ENCODE results near the gene EIF1. TPM values are rescaled to one million over a fixed set of nuclear protein-coding genes. Genes with fewer than 3 reads are reported as not detected.
"Not testable (repeated sequence)": the region's sequence is repeated elsewhere in the genome, so short reads cannot be mapped to it uniquely, and the experiment has no call there.

EIF1 gene
- total and polyA plus RNA-seq, 4 donors, result 179 to 689 (median 464) TPM

GRCh38 chr17:41664587-41665565 lies 23.8 kb upstream of the EIF1 start:
- Histone ChIP-seq H3K27me3 (ENCODE audit: control insufficient read depth, insufficient read depth, low read length) (no peaks in the 10 kb centered on the region), H3K36me3 (ENCODE audit: control insufficient read depth, insufficient read depth, low read length) (no peaks in the 10 kb centered on the region), H3K4me1 (ENCODE audit: control insufficient read depth, insufficient read depth, low read length) (peaks cover 24% of the 10 kb centered on the region), H3K9me3 (ENCODE audit: control insufficient read depth, insufficient read depth, low read length) (no peaks in the 10 kb centered on the region), H3K4me3 (ENCODE audit: low read depth, low read length) (peak overlapping the region; percentile 48), H3K27ac (ENCODE audit: low read depth, low read length) (no peak overlapping the region)
- no peak for DNase-seq (ENCODE audit: low read depth in 4 of 6, low spot score in 6 of 6)
- WGBS (ENCODE audit: insufficient coverage), result 45% methylated on average over 7 of the region's 15 CpGs

GRCh38 chr17:41665566-41666236 lies 23.0 kb upstream of the EIF1 start:
- Histone ChIP-seq H3K9me3 (ENCODE audit: control insufficient read depth, insufficient read depth, low read length) (no peaks in the 10 kb centered on the region), H3K4me1 (ENCODE audit: control insufficient read depth, insufficient read depth, low read length) (peaks cover 24% of the 10 kb centered on the region), H3K4me3 (ENCODE audit: low read depth, low read length) (peak overlapping the region; percentile 48), H3K27me3 (ENCODE audit: control insufficient read depth, insufficient read depth, low read length) (no peaks in the 10 kb centered on the region), H3K27ac (ENCODE audit: low read depth, low read length) (peak overlapping the region; percentile 69), H3K36me3 (ENCODE audit: control insufficient read depth, insufficient read depth, low read length) (no peaks in the 10 kb centered on the region)
- peak; percentile 65 to 94 (median 72) for DNase-seq (ENCODE audit: low read depth in 4 of 6, low spot score in 6 of 6)
- 5% methylated on average over 30 of the region's 39 CpGs for WGBS (ENCODE audit: insufficient coverage)

- 10% methylated on average over 3 of the region's 11 CpGs for WGBS (ENCODE audit: insufficient coverage)
- Histone ChIP-seq H3K9me3 (ENCODE audit: control insufficient read depth, insufficient read depth, low read length) (no peaks in the 10 kb centered on the region), H3K4me1 (ENCODE audit: control insufficient read depth, insufficient read depth, low read length) (peaks cover 24% of the 10 kb centered on the region), H3K36me3 (ENCODE audit: control insufficient read depth, insufficient read depth, low read length) (no peaks in the 10 kb centered on the region), H3K27ac (ENCODE audit: low read depth, low read length) (peak overlapping the region; percentile 69), H3K27me3 (ENCODE audit: control insufficient read depth, insufficient read depth, low read length) (no peaks in the 10 kb centered on the region), H3K4me3 (ENCODE audit: low read depth, low read length) (peak overlapping the region; percentile 48)
- DNase-seq (ENCODE audit: low read depth in 4 of 6, low spot score in 6 of 6), result peak in 2 of 6 donors; percentile 57 to 95
Observed at GRCh38 chr17:41666237-41666641, 22.4 kb upstream of the EIF1 start.

GRCh38 chr17:41666708-41667279 lies 21.9 kb upstream of the EIF1 start:
- H3K4me1 ChIP-seq (ENCODE audit: control insufficient read depth, insufficient read depth, low read length), result peaks cover 24% of the 10 kb centered on the region
- no peaks in the 10 kb centered on the region for H3K9me3 ChIP-seq (ENCODE audit: control insufficient read depth, insufficient read depth, low read length)
- WGBS (ENCODE audit: insufficient coverage), result under 1% methylated on average over 17 of the region's 23 CpGs
- no peaks in the 10 kb centered on the region for H3K36me3 ChIP-seq (ENCODE audit: control insufficient read depth, insufficient read depth, low read length)
- peak; percentile 63 to 95 (median 68) for DNase-seq (ENCODE audit: low read depth in 4 of 6, low spot score in 6 of 6)
- H3K27ac ChIP-seq (ENCODE audit: low read depth, low read length), result peak overlapping the region; percentile 69
- no peaks in the 10 kb centered on the region for H3K27me3 ChIP-seq (ENCODE audit: control insufficient read depth, insufficient read depth, low read length)
- H3K4me3 ChIP-seq (ENCODE audit: low read depth, low read length), result peak overlapping the region; percentile 48

- no peaks in the 10 kb centered on the region for H3K36me3 ChIP-seq (ENCODE audit: control insufficient read depth, insufficient read depth, low read length)
- no peaks in the 10 kb centered on the region for H3K9me3 ChIP-seq (ENCODE audit: control insufficient read depth, insufficient read depth, low read length)
- peaks cover 24% of the 10 kb centered on the region for H3K4me1 ChIP-seq (ENCODE audit: control insufficient read depth, insufficient read depth, low read length)
- H3K4me3 ChIP-seq (ENCODE audit: low read depth, low read length), result peak overlapping the region; percentile 48
- no peak overlapping the region for H3K27ac ChIP-seq (ENCODE audit: low read depth, low read length)
- no peaks in the 10 kb centered on the region for H3K27me3 ChIP-seq (ENCODE audit: control insufficient read depth, insufficient read depth, low read length)
- 38% methylated on average over 21 of the region's 23 CpGs for WGBS (ENCODE audit: insufficient coverage)
- DNase-seq (ENCODE audit: low read depth in 4 of 6, low spot score in 6 of 6), result no peak
Observed at GRCh38 chr17:41667280-41668041, 21.2 kb upstream of the EIF1 start.

- Histone ChIP-seq H3K27me3 (ENCODE audit: control insufficient read depth, insufficient read depth, low read length) (no peaks in the 10 kb centered on the region), H3K9me3 (ENCODE audit: control insufficient read depth, insufficient read depth, low read length) (no peaks in the 10 kb centered on the region), H3K4me1 (ENCODE audit: control insufficient read depth, insufficient read depth, low read length) (peaks cover 6% of the 10 kb centered on the region), H3K27ac (ENCODE audit: low read depth, low read length) (no peak overlapping the region), H3K4me3 (ENCODE audit: low read depth, low read length) (no peak overlapping the region), H3K36me3 (ENCODE audit: control insufficient read depth, insufficient read depth, low read length) (no peaks in the 10 kb centered on the region)
- 100% methylated on average over 1 of the region's 7 CpGs for whole genome bisulfite sequencing (ENCODE audit: insufficient coverage)
- no peak for DNase-seq (ENCODE audit: low read depth in 4 of 6, low spot score in 6 of 6)
Observed at GRCh38 chr17:41672153-41672552, 16.5 kb upstream of the EIF1 start.

GRCh38 chr17:41675157-41676057 lies 13.3 kb upstream of the EIF1 start:
- not testable (repeated sequence) for H3K9me3 ChIP-seq (ENCODE audit: control insufficient read depth, insufficient read depth, low read length); H3K4me1 ChIP-seq (ENCODE audit: control insufficient read depth, insufficient read depth, low read length); H3K4me3 ChIP-seq (ENCODE audit: low read depth, low read length); H3K27me3 ChIP-seq (ENCODE audit: control insufficient read depth, insufficient read depth, low read length); H3K36me3 ChIP-seq (ENCODE audit: control insufficient read depth, insufficient read depth, low read length); H3K27ac ChIP-seq (ENCODE audit: low read depth, low read length); DNase-seq (ENCODE audit: low read depth in 4 of 6, low spot score in 6 of 6)
- 70% methylated on average over 2 of the region's 7 CpGs for WGBS (ENCODE audit: insufficient coverage)

GRCh38 chr17:41676058-41676419 lies 12.6 kb upstream of the EIF1 start:
- H3K9me3 ChIP-seq (ENCODE audit: control insufficient read depth, insufficient read depth, low read length), result no peaks in the 10 kb centered on the region
- H3K4me3 ChIP-seq (ENCODE audit: low read depth, low read length), result no peak overlapping the region
- no peaks in the 10 kb centered on the region for H3K27me3 ChIP-seq (ENCODE audit: control insufficient read depth, insufficient read depth, low read length)
- H3K4me1 ChIP-seq (ENCODE audit: control insufficient read depth, insufficient read depth, low read length), result peaks cover 5% of the 10 kb centered on the region
- no peak for DNase-seq (ENCODE audit: low read depth in 4 of 6, low spot score in 6 of 6)
- no peak overlapping the region for H3K27ac ChIP-seq (ENCODE audit: low read depth, low read length)
- no CpG with 5 or more reads among the region's 3 CpGs for WGBS (ENCODE audit: insufficient coverage)
- no peaks in the 10 kb centered on the region for H3K36me3 ChIP-seq (ENCODE audit: control insufficient read depth, insufficient read depth, low read length)
